Measurements from ENCODE around the gene KIAA1671.
"Not testable (repeated sequence)": the region's sequence is repeated elsewhere in the genome, so short reads cannot be mapped to it uniquely, and the experiment has no call there.

KIAA1671 gene

GRCh38 chr22:25200967-25201366 lies 248.5 kb downstream of the KIAA1671 start:
- DNase-seq (ENCODE audit: low read depth in 2 of 2): no peak

- no peak for DNase-seq (ENCODE audit: low read depth in 2 of 2)
These were observed 249.2 kb downstream of the KIAA1671 start for GRCh38 chr22:25201557-25202273.

GRCh38 chr22:25202290-25202921 lies 249.9 kb downstream of the KIAA1671 start:
- peak; percentile 32 to 42 for DNase-seq (ENCODE audit: low read depth in 2 of 2)

DNA sequence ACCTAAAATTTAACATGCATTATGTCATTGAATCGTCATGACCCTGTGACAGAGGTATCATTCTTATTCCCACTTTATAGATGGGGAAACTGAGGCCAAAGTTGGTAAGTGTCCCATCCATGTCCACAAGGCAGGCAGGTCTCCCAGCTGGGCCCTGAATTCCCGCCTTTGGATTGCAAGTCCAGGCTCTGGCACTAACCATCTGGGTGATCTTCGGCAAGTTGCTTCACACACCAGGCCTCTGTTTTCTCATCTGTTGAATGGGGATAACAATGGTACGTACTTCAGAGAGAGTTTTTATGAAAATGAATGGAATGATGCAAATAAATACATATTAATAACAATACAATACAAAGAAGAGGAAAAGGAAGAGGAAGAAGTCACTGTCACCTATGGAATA lies 250.6 kb downstream of the KIAA1671 start:
- no peak for DNase-seq (ENCODE audit: low read depth in 2 of 2)

- DNase-seq (ENCODE audit: low read depth in 2 of 2): not testable (repeated sequence)
These were observed 252.0 kb downstream of the KIAA1671 start for GRCh38 chr22:25204547-25204946.

DNA sequence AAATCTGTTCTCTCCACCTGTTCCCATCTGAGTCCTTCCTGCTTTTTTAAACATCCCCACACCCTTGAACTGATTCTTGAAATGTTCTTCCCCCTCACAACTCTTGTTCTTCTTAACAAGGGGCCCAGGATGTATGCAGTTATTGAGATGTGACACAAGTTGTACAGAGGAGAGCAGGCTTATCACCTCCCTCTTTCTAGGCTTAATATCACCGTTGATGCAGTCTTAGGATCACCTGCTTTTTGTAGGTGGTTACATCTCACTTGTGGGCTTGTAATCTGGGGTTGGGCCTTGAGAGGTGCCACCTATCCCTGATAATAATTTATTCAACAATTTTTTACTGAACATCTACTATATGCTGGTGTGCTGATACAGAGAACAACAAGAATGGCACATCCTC lies 253.3 kb downstream of the KIAA1671 start:
- DNase-seq (ENCODE audit: low read depth in 2 of 2): no peak

DNA sequence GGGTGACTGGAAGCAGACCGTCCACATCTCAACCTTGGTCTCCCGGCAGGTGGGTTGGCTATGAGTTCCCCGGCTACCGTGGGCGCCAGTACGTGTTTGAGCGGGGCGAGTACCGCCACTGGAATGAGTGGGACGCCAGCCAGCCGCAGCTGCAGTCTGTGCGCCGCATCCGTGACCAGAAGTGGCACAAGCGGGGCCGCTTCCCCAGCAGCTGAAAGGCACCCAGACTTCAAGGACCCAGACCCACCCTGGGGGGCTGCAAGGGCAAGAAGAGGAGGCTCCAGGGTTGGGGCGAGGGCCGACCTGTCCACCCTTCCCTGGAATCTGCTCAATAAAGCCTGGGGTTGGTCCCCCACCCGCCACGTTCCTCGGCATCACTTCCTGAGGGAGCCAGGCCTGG lies 254.5 kb downstream of the KIAA1671 start:
- no peak for DNase-seq (ENCODE audit: low read depth in 2 of 2)

GRCh38 chr22:25207553-25208157 lies 255.1 kb downstream of the KIAA1671 start:
- DNase-seq (ENCODE audit: low read depth in 2 of 2): no peak

DNA sequence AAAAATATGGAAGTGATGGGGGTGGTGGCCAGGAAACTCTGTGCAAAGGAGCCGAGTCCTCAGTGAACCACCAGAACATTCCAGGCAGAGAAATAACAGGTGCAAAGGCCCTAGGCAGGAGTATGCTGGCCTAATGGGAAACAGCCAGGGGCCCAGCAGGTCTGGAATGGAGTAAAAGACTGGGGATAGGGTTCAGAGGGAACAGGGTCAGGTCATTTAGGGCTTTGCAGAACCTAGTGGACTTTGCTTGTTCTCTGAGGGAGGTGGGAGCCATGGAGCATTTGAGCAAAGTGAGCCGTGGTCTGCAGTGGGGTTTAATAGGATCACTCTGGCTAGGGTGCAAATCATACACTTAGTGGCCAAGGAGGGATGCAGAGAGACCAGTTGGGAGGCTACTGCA lies 255.8 kb downstream of the KIAA1671 start:
- DNase-seq (ENCODE audit: low read depth in 2 of 2): no peak

DNA sequence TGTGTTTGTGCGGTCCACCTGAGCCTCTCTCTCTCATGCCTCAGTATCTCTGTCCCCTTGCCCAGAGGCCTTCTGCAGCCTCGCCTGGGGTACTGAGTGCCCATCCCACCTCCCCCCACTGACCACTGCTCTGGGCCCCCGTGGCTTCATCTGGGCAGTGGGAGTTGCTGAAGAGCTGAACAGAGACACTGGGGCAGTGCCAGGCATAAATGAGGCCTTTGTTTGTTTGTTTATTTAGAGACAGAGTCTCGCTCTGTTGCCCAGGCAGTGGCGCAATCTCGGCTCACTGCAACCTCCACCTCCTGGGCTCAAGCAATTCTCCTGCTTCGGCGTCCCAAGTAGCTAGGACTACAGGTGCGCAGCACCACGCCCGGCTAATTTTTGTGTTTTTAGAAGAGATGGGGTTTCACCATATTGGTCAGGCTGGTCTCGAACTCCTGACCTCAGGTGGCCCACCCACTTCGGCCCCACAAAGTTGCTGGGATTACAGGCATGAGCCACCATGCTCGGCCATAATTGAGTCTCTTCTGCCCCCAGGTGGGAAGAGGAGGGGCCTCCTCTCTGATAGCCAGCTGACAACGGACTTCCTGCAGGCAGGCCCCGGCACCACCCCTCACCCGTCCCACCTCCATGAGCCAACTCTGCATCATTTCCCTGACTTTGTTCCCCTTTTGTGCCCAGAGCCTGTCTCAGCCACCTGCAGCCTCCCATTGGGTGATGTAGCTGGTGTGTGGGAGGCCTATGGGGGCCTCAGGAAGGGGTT lies 256.4 kb downstream of the KIAA1671 start:
- DNase-seq (ENCODE audit: low read depth in 2 of 2): no peak

- no peak for DNase-seq (ENCODE audit: low read depth in 2 of 2)
These were observed 258.3 kb downstream of the KIAA1671 start for GRCh38 chr22:25210793-25211192.

DNA sequence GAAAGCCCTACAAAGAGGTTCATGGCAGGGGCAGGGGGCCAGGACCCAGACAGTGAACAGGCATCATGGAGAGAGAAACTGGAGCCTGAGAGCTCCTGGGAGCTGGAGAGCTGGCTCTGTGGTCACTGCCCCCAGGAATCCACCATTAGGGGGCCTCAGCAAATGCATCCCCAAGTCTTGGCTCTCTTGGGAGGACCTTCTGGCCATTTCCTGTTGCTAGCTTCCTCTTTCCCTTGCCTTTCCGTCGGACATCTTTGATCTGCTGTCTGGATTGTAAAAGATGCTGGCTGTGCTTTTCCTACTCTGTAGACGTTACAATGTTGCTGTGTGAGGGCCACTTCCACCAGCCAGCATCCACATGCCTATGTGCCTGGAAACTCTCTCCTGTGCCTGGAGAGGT lies 259.8 kb downstream of the KIAA1671 start:
- DNase-seq (ENCODE audit: low read depth in 2 of 2): no peak

DNA sequence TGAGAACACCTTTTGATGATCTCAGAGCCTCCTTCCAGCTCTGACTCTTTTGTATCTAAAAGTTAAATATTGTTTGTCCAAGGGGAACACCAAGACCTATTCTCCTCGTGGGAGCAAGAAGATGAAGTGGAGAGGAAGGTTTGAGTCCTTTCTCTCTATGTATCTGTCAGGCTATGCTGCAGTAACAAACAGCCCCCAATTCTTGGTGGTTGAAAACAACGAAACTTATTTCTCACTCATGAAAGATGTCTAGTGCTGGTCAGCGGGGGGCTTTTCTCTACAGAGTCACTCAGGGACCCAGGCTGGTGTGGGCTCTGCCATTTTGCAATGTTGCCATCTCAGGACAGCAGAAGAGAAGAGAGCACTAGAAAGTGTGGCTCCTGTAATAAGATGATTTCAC lies 260.7 kb downstream of the KIAA1671 start:
- no peak for DNase-seq (ENCODE audit: low read depth in 2 of 2)

DNA sequence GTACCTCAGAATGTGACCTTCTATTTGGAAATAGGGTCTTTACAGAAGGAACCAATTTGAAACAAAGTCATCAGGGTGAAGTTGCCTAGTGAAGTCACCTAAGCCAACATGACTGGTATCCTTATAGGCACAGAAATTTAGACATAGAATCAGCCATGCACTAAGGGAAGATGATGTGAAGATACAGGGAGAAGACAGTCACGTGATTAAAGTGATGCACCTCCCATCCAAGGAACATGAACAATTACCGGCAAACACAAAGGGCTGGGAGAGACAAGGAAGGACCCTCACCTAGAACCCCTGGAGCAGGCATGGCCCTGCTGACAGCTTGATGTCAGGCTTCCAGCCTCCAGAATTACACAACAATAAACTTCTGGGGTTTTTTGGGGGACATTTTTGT lies 263.7 kb downstream of the KIAA1671 start:
- DNase-seq (ENCODE audit: low read depth in 2 of 2): no peak

- no peak for DNase-seq (ENCODE audit: low read depth in 2 of 2)
These were observed 266.7 kb downstream of the KIAA1671 start, which contains the start of gene CRYBB2 for GRCh38 chr22:25219211-25219689. CRYBB2 (plus strand) TSS chr22:25219639; CDS start chr22:25221430, 1,791 bp downstream.

DNA sequence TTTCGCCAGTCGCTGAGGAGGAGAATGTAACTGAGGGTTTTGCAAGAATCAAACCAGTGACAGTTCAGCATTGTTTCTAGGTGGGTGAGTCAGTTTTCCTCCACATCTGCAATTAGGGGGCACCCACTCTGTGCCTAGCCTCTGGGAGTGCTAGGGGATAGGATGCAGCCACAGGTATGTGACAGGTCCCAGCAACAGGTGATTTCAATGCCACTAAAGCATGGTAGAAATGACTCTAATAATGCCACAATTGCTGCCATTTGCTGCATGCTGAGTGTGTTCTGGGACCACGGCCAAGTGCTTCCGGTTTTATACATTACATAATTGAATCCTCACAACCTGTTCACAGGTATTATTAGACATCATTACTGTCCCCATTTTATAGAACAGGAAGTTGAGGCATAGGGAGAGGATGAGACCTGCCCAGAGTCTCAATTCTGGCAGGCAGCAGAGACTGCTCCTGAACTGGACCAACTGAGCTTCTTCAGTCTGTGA lies 267.5 kb downstream of the KIAA1671 start:
- no peak for DNase-seq (ENCODE audit: low read depth in 2 of 2)

- DNase-seq (ENCODE audit: low read depth in 2 of 2): no peak
These were observed 269.3 kb downstream of the KIAA1671 start for GRCh38 chr22:25221790-25222189.

GRCh38 chr22:25223269-25223850 lies 270.8 kb downstream of the KIAA1671 start:
- no peak for DNase-seq (ENCODE audit: low read depth in 2 of 2)

DNA sequence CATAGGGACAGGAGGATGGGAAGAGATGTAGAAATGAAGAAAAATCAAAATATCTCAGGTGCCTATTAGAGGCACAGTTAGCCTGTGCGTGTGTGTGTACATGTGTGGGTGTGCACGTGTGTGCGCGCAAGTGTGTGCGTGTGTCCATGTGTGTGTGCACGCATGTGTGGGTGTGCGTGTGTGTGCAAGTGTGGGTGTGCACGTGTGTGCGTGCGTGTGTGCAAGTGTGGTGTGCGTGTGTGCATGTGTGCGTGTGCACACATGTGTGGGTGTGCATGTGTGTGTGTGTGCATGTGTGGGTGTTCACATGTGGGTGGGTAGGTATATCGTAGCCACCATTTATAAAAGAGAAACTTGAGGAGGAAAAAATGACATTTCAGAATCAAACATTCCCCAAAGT lies 276.3 kb downstream of the KIAA1671 start:
- DNase-seq (ENCODE audit: low read depth in 2 of 2): no peak

DNA sequence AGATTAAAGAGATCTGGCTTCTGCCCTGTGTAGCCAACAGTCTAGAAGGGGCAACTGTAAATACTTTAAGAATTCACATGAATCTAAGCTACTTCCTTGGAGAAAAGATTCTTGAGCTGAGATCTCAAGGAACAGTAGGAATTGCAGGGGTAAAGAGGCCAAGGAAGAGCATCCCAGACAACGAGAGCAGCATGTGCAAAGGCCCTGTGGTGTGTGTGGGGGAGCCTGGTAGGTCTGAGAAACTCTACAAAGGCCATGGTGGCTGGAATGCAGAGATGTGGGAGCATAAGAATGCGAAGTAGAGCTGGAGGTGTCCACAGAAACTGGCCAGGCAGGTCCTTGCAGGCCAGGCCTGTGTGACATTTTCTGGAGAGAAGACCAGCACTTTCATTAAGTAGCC lies 278.2 kb downstream of the KIAA1671 start:
- not testable (repeated sequence) for DNase-seq (ENCODE audit: low read depth in 2 of 2)

DNA sequence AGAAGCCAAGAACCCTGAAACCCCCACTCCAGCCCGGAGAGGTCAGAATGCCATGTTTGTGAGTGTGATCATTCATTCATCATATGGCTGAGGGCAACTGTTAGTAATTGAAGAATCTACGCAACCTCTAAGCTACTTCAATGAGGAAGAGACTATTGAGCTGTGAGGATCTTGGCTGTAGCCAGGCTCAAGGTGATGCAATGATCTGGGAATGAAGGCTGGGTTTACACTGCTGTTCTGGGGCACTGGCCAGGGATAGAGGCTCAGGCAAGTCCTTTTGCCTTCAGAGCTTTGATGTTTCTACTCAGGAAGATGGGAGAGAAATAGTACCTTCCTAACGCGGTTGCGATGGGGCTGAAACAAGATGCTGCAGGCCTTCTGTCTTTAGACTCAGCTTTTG lies 279.8 kb downstream of the KIAA1671 start:
- no peak for DNase-seq (ENCODE audit: low read depth in 2 of 2)

DNA sequence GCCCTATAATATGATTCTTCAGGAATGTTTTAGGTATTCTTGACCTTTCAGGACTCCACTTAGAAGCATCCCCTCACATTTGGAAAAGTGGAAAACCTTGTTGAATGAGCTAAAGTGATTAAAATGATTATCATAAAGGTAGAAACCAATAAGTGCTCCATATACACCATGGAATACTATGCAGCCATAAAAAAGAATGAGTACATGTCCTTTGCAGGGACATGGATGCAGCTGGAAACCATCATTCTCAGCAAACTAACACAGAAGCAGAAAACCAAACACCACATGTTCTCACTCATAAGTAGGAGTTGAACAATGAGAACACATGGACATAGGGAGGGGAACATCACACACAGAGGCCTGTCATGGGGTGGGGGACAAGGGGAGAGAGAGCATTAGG lies 281.2 kb downstream of the KIAA1671 start:
- not testable (repeated sequence) for DNase-seq (ENCODE audit: low read depth in 2 of 2)
